ENCODE measurements around the gene CUX1. TPM values are rescaled to one million over a fixed set of nuclear protein-coding genes. Genes with fewer than 3 reads are reported as not detected.
"Not testable (repeated sequence)": the region's sequence is repeated elsewhere in the genome, so short reads cannot be mapped to it uniquely, and the experiment has no call there.

The CUX1 gene
- total RNA-seq, 2 experiments from 2014 or later, result 30.7 to 31.2 TPM

GRCh38 chr7:101829821-101830220 lies 12.4 kb downstream of the CUX1 start:
- no peaks in the 10 kb centered on the region for H3K36me3 Mint-ChIP-seq (ENCODE audit: low read depth)
- POLR2A ChIA-PET, result no interaction called here
- no peak overlapping the region for H3K4me3 Mint-ChIP-seq
- no peak overlapping the region for H3K27ac Mint-ChIP-seq
- H3K27me3 Mint-ChIP-seq (ENCODE audit: low read depth), result no peaks in the 10 kb centered on the region
- no peaks in the 10 kb centered on the region for H3K9me3 Mint-ChIP-seq (ENCODE audit: insufficient read depth)
- DNase-seq (no peak), ATAC-seq (no peak)
- H3K4me1 Mint-ChIP-seq (ENCODE audit: low read depth), result no peaks in the 10 kb centered on the region
- CTCF ChIA-PET, result no interaction called here

GRCh38 chr7:101831396-101831795 lies 14.0 kb downstream of the CUX1 start:
- H3K36me3 Mint-ChIP-seq (ENCODE audit: low read depth); DNase-seq; H3K27me3 Mint-ChIP-seq (ENCODE audit: low read depth); H3K27ac Mint-ChIP-seq; H3K4me1 Mint-ChIP-seq (ENCODE audit: low read depth); H3K9me3 Mint-ChIP-seq (ENCODE audit: insufficient read depth); H3K4me3 Mint-ChIP-seq; CTCF ChIA-PET; POLR2A ChIA-PET; ATAC-seq: not testable (repeated sequence)

DNA sequence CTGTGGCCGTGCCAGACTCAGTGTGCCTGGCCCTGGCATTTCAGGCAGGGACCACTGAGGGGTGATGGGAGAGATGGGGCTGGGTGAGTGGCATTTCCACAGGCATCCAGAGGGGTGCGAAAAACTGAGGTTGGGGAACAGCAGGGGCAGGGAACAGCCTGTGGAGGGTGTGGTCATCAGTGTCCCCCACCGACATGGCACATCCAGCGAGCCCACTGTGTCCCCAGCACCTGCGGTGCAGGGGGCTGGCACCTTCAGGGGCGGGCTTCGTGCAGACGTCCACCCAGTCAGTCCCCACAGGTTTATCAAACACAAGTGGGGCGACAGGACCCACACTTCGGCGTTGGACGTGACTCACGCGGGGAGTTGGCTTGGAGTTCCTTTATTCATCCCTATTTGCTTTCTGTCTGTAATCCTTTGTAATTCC lies 14.8 kb downstream of the CUX1 start:
- H3K4me1 Mint-ChIP-seq (ENCODE audit: low read depth), result no peaks in the 10 kb centered on the region
- no peak for ATAC-seq

GRCh38 chr7:101832685-101833375 lies 15.4 kb downstream of the CUX1 start:
- Mint-ChIP-seq H3K27me3 (ENCODE audit: low read depth) (no peaks in the 10 kb centered on the region), H3K4me3 (no peak overlapping the region), H3K9me3 (ENCODE audit: insufficient read depth) (no peaks in the 10 kb centered on the region), H3K4me1 (ENCODE audit: low read depth) (no peaks in the 10 kb centered on the region), H3K36me3 (ENCODE audit: low read depth) (no peaks in the 10 kb centered on the region), H3K27ac (no peak overlapping the region)
- ATAC-seq, result no peak
- CTCF ChIA-PET, result no interaction called here
- DNase-seq, result no peak
- POLR2A ChIA-PET, result no interaction called here

More for the DNA sequence above, 14.8 kb downstream of the CUX1 start:
- CTCF ChIA-PET, result no interaction called here
- H3K4me3 Mint-ChIP-seq, result no peak overlapping the region
- no peak overlapping the region for H3K27ac Mint-ChIP-seq
- POLR2A ChIA-PET, result no interaction called here
- H3K9me3 Mint-ChIP-seq (ENCODE audit: insufficient read depth), result no peaks in the 10 kb centered on the region
- no peaks in the 10 kb centered on the region for H3K27me3 Mint-ChIP-seq (ENCODE audit: low read depth)
- H3K36me3 Mint-ChIP-seq (ENCODE audit: low read depth), result no peaks in the 10 kb centered on the region
- no peak for DNase-seq

DNA sequence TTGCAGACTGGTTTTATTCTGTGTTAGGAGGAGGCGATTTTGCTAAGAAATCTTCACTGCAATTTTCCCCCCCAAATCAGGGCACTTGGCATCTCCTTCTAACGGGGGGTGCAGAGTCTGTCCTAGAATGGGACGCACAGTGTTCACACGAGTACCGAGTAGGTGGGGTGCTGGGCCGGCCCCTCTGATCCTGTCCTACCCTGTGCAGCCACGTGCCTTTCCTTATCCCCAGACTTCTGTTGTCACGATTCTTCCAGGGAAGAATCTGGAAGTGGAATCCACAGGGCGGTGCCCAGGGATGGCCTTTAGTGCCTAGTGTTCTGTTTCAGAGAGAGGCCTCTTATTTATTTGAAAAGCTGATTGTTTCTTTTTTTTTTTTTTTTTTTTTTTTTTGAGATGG lies 16.4 kb downstream of the CUX1 start:
- DNase-seq (no peak), ATAC-seq (no peak)
- Mint-ChIP-seq H3K4me3 (no peak overlapping the region), H3K27ac (no peak overlapping the region), H3K27me3 (ENCODE audit: low read depth) (no peaks in the 10 kb centered on the region), H3K9me3 (ENCODE audit: insufficient read depth) (no peaks in the 10 kb centered on the region), H3K36me3 (ENCODE audit: low read depth) (no peaks in the 10 kb centered on the region), H3K4me1 (ENCODE audit: low read depth) (no peaks in the 10 kb centered on the region)
- CTCF ChIA-PET, result no interaction called here
- POLR2A ChIA-PET, result interaction anchor here (1.1 kb wide), 1 partner anchor 10 kb away, joined by 3 read pairs; no protein-coding TSS in a partner anchor

GRCh38 chr7:101835136-101835535 lies 17.7 kb downstream of the CUX1 start:
- ATAC-seq, result no peak
- no peak overlapping the region for H3K4me3 Mint-ChIP-seq
- H3K27ac Mint-ChIP-seq, result no peak overlapping the region
- no peaks in the 10 kb centered on the region for H3K27me3 Mint-ChIP-seq (ENCODE audit: low read depth)
- no peaks in the 10 kb centered on the region for H3K4me1 Mint-ChIP-seq (ENCODE audit: low read depth)
- CTCF ChIA-PET, result no interaction called here
- H3K36me3 Mint-ChIP-seq (ENCODE audit: low read depth), result no peaks in the 10 kb centered on the region
- POLR2A ChIA-PET, result interaction anchor here (1.1 kb wide), 1 partner anchor 12 kb away, joined by 3 read pairs; no protein-coding TSS in a partner anchor
- DNase-seq, result no peak
- H3K9me3 Mint-ChIP-seq (ENCODE audit: insufficient read depth), result no peaks in the 10 kb centered on the region

- H3K9me3 Mint-ChIP-seq (ENCODE audit: insufficient read depth); H3K4me3 Mint-ChIP-seq; H3K27ac Mint-ChIP-seq; CTCF ChIA-PET; H3K4me1 Mint-ChIP-seq (ENCODE audit: low read depth); DNase-seq; ATAC-seq; H3K36me3 Mint-ChIP-seq (ENCODE audit: low read depth); H3K27me3 Mint-ChIP-seq (ENCODE audit: low read depth): not testable (repeated sequence)
- POLR2A ChIA-PET, result interaction anchor here (0.6 kb wide), 1 partner anchor 472 kb away, joined by 3 read pairs; no protein-coding TSS in a partner anchor
These were observed 20.0 kb downstream of the CUX1 start for GRCh38 chr7:101837433-101837832.

- H3K9me3 Mint-ChIP-seq (ENCODE audit: insufficient read depth), result no peaks in the 10 kb centered on the region
- ATAC-seq (no peak), DNase-seq (no peak)
- CTCF ChIA-PET, result no interaction called here
- no peak overlapping the region for H3K27ac Mint-ChIP-seq
- POLR2A ChIA-PET, result no interaction called here
- H3K4me1 Mint-ChIP-seq (ENCODE audit: low read depth), result no peaks in the 10 kb centered on the region
- no peak overlapping the region for H3K4me3 Mint-ChIP-seq
- no peaks in the 10 kb centered on the region for H3K27me3 Mint-ChIP-seq (ENCODE audit: low read depth)
- no peaks in the 10 kb centered on the region for H3K36me3 Mint-ChIP-seq (ENCODE audit: low read depth)
These were observed 21.5 kb downstream of the CUX1 start for GRCh38 chr7:101838837-101839483.

DNA sequence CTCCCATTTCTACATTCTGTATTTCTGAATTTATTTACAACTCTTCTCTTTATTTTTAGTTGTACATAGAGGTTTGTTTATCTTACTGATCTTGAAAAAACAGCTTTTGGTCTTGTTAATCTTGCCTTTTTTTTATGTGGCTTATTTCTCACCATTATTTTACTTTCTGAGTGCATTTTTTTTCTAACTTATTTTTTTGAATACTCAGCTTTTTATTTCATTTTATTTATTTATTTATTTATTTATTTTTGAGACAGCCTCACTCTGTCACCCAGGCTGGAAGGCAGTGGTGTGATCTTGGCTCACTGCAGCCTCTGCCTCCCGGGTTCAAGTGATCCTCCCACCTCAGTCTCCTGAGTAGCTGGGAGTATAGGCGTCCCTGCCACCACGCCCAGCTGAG lies 23.9 kb downstream of the CUX1 start:
- ChIA-PET POLR2A (no interaction called here), CTCF (no interaction called here)
- Mint-ChIP-seq H3K27me3 (ENCODE audit: low read depth) (no peaks in the 10 kb centered on the region), H3K4me1 (ENCODE audit: low read depth) (no peaks in the 10 kb centered on the region), H3K4me3 (no peak overlapping the region), H3K27ac (no peak overlapping the region), H3K9me3 (ENCODE audit: insufficient read depth) (no peaks in the 10 kb centered on the region), H3K36me3 (ENCODE audit: low read depth) (peaks cover 2% of the 10 kb centered on the region)
- DNase-seq (no peak), ATAC-seq (no peak)

DNA sequence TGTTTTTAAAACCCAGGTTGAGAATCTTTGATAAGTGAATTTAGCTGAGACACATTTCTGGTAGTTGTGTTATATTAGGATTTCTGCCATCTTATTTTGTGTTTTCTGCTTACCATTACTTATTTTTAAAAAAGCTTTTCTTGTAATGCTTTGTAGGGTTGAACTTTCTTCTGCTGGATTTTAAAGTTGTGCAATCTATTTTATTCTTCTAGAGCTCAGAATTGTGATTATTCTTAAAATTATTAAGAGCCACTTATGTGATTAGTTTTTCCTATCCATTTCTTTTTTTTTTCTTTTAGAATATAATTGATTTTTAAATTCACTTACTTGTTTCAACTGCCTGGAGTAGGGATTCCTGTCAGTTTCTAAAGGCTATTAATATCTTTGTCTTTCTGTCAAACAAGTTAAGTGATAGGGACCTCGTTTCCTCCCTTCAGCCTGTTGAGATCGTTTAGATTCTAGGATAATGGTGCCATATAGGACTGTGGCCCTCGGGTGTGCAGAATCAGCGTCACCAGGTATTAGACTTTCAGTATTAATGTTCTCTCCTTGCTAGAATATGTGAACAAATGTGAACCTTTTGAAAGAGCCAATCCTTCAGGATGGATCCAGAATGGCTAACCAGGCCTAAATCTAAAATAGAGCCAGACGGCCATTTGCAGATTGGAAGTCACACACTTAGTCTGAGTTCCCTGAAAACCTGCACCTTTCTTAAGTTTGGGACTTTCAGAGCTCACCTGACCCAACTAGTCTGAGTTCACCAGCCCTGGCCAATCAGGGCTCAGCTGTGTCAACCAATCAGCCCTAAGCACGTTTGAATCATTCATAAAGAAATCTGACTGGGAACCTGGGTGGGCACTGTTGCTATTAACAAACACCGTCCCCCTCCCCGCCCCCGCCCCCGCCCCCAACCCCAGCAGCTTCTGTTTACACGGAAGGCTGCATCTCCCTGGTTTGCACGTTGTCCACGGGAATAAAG lies 26.2 kb downstream of the CUX1 start:
- no peak overlapping the region for H3K27ac Mint-ChIP-seq
- peaks cover 9% of the 10 kb centered on the region for H3K36me3 Mint-ChIP-seq (ENCODE audit: low read depth)
- POLR2A ChIA-PET, result no interaction called here
- peaks cover 7% of the 10 kb centered on the region for H3K4me1 Mint-ChIP-seq (ENCODE audit: low read depth)
- H3K9me3 Mint-ChIP-seq (ENCODE audit: insufficient read depth), result peaks cover 5% of the 10 kb centered on the region
- H3K27me3 Mint-ChIP-seq (ENCODE audit: low read depth), result no peaks in the 10 kb centered on the region
- DNase-seq (no peak), ATAC-seq (no peak)
- CTCF ChIA-PET, result no interaction called here
- H3K4me3 Mint-ChIP-seq, result no peak overlapping the region

DNA sequence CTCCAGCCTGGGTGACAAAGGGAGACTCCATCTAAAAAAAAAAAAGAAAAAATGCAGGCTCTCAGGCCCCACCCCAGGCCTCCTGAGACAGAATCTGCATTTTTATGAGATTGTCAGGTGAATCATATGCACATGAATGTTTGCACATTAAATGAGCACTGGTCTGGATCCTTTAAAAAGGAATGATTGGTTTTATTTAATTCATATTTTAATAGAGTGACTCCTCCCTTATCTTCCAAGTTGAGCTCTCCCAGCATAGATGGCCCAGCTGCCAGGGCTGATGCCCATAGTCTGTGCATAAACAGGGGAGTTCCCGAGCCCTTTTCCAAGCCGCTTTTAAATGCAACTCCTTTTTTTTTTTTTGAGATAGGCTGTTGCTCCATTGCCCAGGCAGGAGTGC lies 28.5 kb downstream of the CUX1 start:
- ChIA-PET CTCF (interaction anchor here (1.7 kb wide), 1 partner anchor 11 kb away, joined by 5 read pairs; no protein-coding TSS in a partner anchor), POLR2A (no interaction called here)
- Mint-ChIP-seq H3K27me3 (ENCODE audit: low read depth) (no peaks in the 10 kb centered on the region), H3K9me3 (ENCODE audit: insufficient read depth) (peaks cover 5% of the 10 kb centered on the region), H3K4me1 (ENCODE audit: low read depth) (peaks cover 8% of the 10 kb centered on the region), H3K27ac (no peak overlapping the region), H3K36me3 (ENCODE audit: low read depth) (peaks cover 11% of the 10 kb centered on the region), H3K4me3 (no peak overlapping the region)
- ATAC-seq (no peak), DNase-seq (no peak)

All from activated CD8-positive, alpha-beta T cell treated with anti-CD3 and anti-CD28 coated beads, Interleukin-2, amount 10 ng/mL, durations not matched to agents 7 days and 5 days (primary cell).